H1 (cell line): ENCODE results near the gene ADK. TPM values are rescaled to one million over a fixed set of nuclear protein-coding genes. Genes with fewer than 3 reads are reported as not detected.

Experiments used
- CTCF ChIA-PET: fragments of 300-600 bp; sonication (Branson Sonifier 250); formaldehyde crosslinking; loops from one replicate; lab custom pipeline; 2021; ENCODE audit not compliant: partially characterized antibody; lab: Charles Lee
- POLR2A ChIA-PET: fragments of 300-600 bp; sonication (Branson Sonifier 250); formaldehyde crosslinking; loops from one replicate; lab custom pipeline; 2021; ENCODE audit warnings: inconsistent platforms; ENCODE audit not compliant: partially characterized antibody; lab: Charles Lee
- DNase-seq, 2 experiments: peaks; one replicate each; pipeline versions ENCODE4 v3.0.0 to v3.0.0-alpha.2; 2010 to 2022; ENCODE audit warnings: low spot score in 2 of 2, low read depth in 1 of 2, mixed read lengths in 1 of 2
- FAIRE-seq: peaks from 2 replicates; lab custom pipeline; 2011; peaks lifted over from hg19 to GRCh38; lab: Jason Lieb, UNC
- H2AFZ ChIP-seq: 2 replicates; pipeline ENCODE4 v1.8.1; 2012; ENCODE audit warnings: low read length, inconsistent platforms
- H2AK5ac ChIP-seq: 2 replicates; pipeline ENCODE4 v1.6.1; 2013; ENCODE audit warnings: low read depth, low read length
- H2BK120ac ChIP-seq: replicated peaks from 2 replicates; pipeline ENCODE3; 2013; ENCODE audit warnings: low read depth, low read length, inconsistent platforms
- H2BK12ac ChIP-seq: 2 replicates; pipeline ENCODE4 v1.6.1; 2013; ENCODE audit warnings: low read depth, low read length
- H2BK15ac ChIP-seq: 2 replicates; pipeline ENCODE4 v1.6.1; 2013; ENCODE audit warnings: low read length
- H2BK20ac ChIP-seq: 2 replicates; pipeline ENCODE4 v1.6.1; 2013; ENCODE audit warnings: low read length
- H2BK5ac ChIP-seq: 2 replicates; pipeline ENCODE4 v1.6.1; 2013; ENCODE audit warnings: low read depth, low read length
- H3K14ac ChIP-seq: 2 replicates; pipeline ENCODE4 v1.6.1; 2013; ENCODE audit warnings: inconsistent platforms; ENCODE audit not compliant: insufficient read length
- H3K18ac ChIP-seq: 2 replicates; pipeline ENCODE4 v1.6.1; 2013; ENCODE audit warnings: low read length; ENCODE audit errors: extremely low read depth
- H3K23ac ChIP-seq: 2 replicates; pipeline ENCODE4 v1.6.1; 2013; ENCODE audit warnings: inconsistent platforms; ENCODE audit not compliant: insufficient read length
- H3K23me2 ChIP-seq: 2 replicates; pipeline ENCODE4 v1.6.1; 2013; ENCODE audit warnings: low read depth, low read length
- H3K27ac ChIP-seq: 2 replicates; pipeline ENCODE4 v1.6.1; 2011; ENCODE audit warnings: low read depth, low read length, inconsistent platforms
- H3K27me3 ChIP-seq, 4 experiments: replicated peaks in 1 of 4; 1 replicate in 1 of 4; 2 replicates in 3 of 4; pipeline versions ENCODE4 v1.6.1 to v1.8.1; 2011 to 2013; ENCODE audit warnings: low read length in 3 of 4, mild to moderate bottlenecking in 3 of 4, inconsistent platforms in 2 of 4, mixed read lengths in 2 of 4, moderate library complexity in 1 of 4; ENCODE audit not compliant: control insufficient read depth in 3 of 4, insufficient read depth in 3 of 4; ENCODE audit errors: extremely low read depth in 1 of 4
- H3K36me3 ChIP-seq, 4 experiments: 2 replicates each; pipeline versions ENCODE4 v1.6.1 to v1.8.1; 2011 to 2013; ENCODE audit warnings: mild to moderate bottlenecking in 4 of 4, low read length in 3 of 4, moderate library complexity in 2 of 4, control low read depth in 1 of 4, inconsistent platforms in 1 of 4; ENCODE audit not compliant: insufficient read depth in 4 of 4, control insufficient read depth in 2 of 4
- H3K4ac ChIP-seq: replicated peaks from 2 replicates; pipeline ENCODE3; 2013; ENCODE audit warnings: low read length, low read depth, mixed read lengths, inconsistent platforms; ENCODE audit not compliant: insufficient read length
- H3K4me1 ChIP-seq, 4 experiments: replicated peaks in 1 of 4; 1 replicate in 1 of 4; 2 replicates in 3 of 4; pipeline versions ENCODE4 v1.6.1 to v1.8.1; 2011 to 2013; ENCODE audit warnings: low read length in 3 of 4, inconsistent platforms in 2 of 4, mixed read lengths in 1 of 4; ENCODE audit not compliant: insufficient read depth in 4 of 4, control insufficient read depth in 3 of 4
- H3K4me2 ChIP-seq, 2 experiments: 2 replicates each; pipeline versions ENCODE4 v1.6.1 to v1.8.1; 2011 to 2013; ENCODE audit warnings: low read depth in 2 of 2, low read length in 2 of 2, control low read depth in 1 of 2, inconsistent platforms in 1 of 2, mild to moderate bottlenecking in 1 of 2; ENCODE audit not compliant: insufficient read depth in 1 of 2
- H3K4me3 ChIP-seq, 4 experiments: fragments of 200-600, 300-600 bp in 1 of 4; sonication (generic), shearing (Covaris generic), sonication (Bioruptor Twin) in 1 of 4; 2 replicates each; pipeline versions ENCODE4 v1.5.1 to v1.8.1; 2011 to 2016; ENCODE audit warnings: low read length in 4 of 4, low read depth in 3 of 4, control low read depth in 2 of 4, inconsistent platforms in 2 of 4, mild to moderate bottlenecking in 2 of 4, mixed read lengths in 1 of 4, moderate library complexity in 1 of 4; ENCODE audit not compliant: insufficient read depth in 2 of 4; ENCODE audit errors: extremely low read depth in 1 of 4
- H3K56ac ChIP-seq: replicated peaks from 2 replicates; pipeline ENCODE3; 2013; ENCODE audit warnings: low read depth, mild to moderate bottlenecking, mixed read lengths, low read length, inconsistent platforms; ENCODE audit not compliant: insufficient read length
- H3K79me1 ChIP-seq: 2 replicates; pipeline ENCODE4 v1.6.1; 2013; ENCODE audit warnings: low read depth, low read length, control low read depth
- H3K79me2 ChIP-seq, 2 experiments: 2 replicates each; pipeline versions ENCODE4 v1.6.1 to v1.8.1; 2012 to 2013; ENCODE audit warnings: low read length in 2 of 2, mild to moderate bottlenecking in 2 of 2, inconsistent platforms in 1 of 2; ENCODE audit not compliant: insufficient read depth in 2 of 2, control insufficient read depth in 1 of 2
- H3K9ac ChIP-seq, 4 experiments: replicated peaks in 1 of 4; 1 replicate in 1 of 4; 2 replicates in 3 of 4; pipeline versions ENCODE4 v1.6.1 to v1.8.1; 2011 to 2013; ENCODE audit warnings: low read depth in 3 of 4, low read length in 3 of 4, control low read depth in 2 of 4, mild to moderate bottlenecking in 2 of 4, moderate library complexity in 2 of 4, inconsistent platforms in 1 of 4; ENCODE audit errors: extremely low read depth in 1 of 4
- H3K9me3 ChIP-seq, 2 experiments: 2 replicates each; pipeline versions ENCODE4 v1.6.1 to v1.8.1; 2012 to 2013; ENCODE audit warnings: mild to moderate bottlenecking in 2 of 2, moderate library complexity in 2 of 2, control low read depth in 1 of 2, inconsistent platforms in 1 of 2, low read depth in 1 of 2, low read length in 1 of 2, mixed read lengths in 1 of 2; ENCODE audit not compliant: insufficient read depth in 2 of 2
- H4K20me1 ChIP-seq, 2 experiments: replicated peaks in 1 of 2; 2 replicates each; pipeline versions ENCODE3 to v1.8.1; 2011 to 2013; ENCODE audit warnings: inconsistent platforms in 2 of 2, low read length in 2 of 2, mild to moderate bottlenecking in 1 of 2; ENCODE audit not compliant: insufficient read depth in 2 of 2, control insufficient read depth in 1 of 2
- H4K5ac ChIP-seq: 2 replicates; pipeline ENCODE4 v1.6.1; 2013; ENCODE audit warnings: low read length, low read depth, mixed read lengths, inconsistent platforms; ENCODE audit not compliant: insufficient read length
- H4K8ac ChIP-seq: 2 replicates; pipeline ENCODE4 v1.8.0; 2013; ENCODE audit warnings: mild to moderate bottlenecking, moderate library complexity, low read length, inconsistent platforms; ENCODE audit not compliant: insufficient read depth; ENCODE audit errors: extremely low read depth
- H4K91ac ChIP-seq: replicated peaks from 2 replicates; pipeline ENCODE3; 2013; ENCODE audit warnings: low read length, mixed read lengths, inconsistent platforms; ENCODE audit not compliant: insufficient read length
- BCL11A ChIP-seq, 2 experiments: IDR thresholded peaks; one replicate each; pipeline ENCODE4 v1.6.1; 2011; ENCODE audit warnings: low read depth in 2 of 2, low read length in 2 of 2, mild to moderate bottlenecking in 2 of 2
- CBX8 ChIP-seq: fragments of 300-800, 300-1000 bp; sonication (generic); IDR thresholded peaks from 2 replicates; pipeline ENCODE4 v1.7.1; 2016; ENCODE audit warnings: low read depth, low read length, borderline replicate concordance
- CHD2 ChIP-seq: IDR thresholded peaks from 2 replicates; pipeline ENCODE4 v1.6.1; 2012; ENCODE audit warnings: low read length, improper control_type of control experiment
- CTBP2 ChIP-seq: IDR thresholded peaks from 2 replicates; pipeline ENCODE4 v1.7.0; 2011; ENCODE audit warnings: borderline replicate concordance, mild to moderate bottlenecking, moderate library complexity, mixed read lengths, low read length; ENCODE audit not compliant: insufficient read depth, insufficient read length
- EGR1 ChIP-seq: IDR thresholded peaks from 2 replicates; pipeline ENCODE4 v1.6.1; 2011; ENCODE audit warnings: low read depth, low read length, borderline replicate concordance
- GABPA ChIP-seq: IDR thresholded peaks from 2 replicates; pipeline ENCODE4 v1.6.1; 2011; ENCODE audit warnings: mild to moderate bottlenecking, low read length, moderate library complexity, borderline replicate concordance; ENCODE audit not compliant: insufficient read depth
- JUN ChIP-seq: IDR thresholded peaks from 2 replicates; pipeline ENCODE4 v1.6.1; 2011; ENCODE audit warnings: low read depth, mild to moderate bottlenecking, improper control_type of control experiment, low read length
- KDM4A ChIP-seq: IDR thresholded peaks from one replicate; pipeline ENCODE4 v1.7.1; 2012; ENCODE audit warnings: low read depth, mild to moderate bottlenecking, moderate library complexity, low read length, inconsistent platforms; ENCODE audit not compliant: severe bottlenecking
- PHF8 ChIP-seq: fragments of 200-600 bp; sonication (generic); conservative IDR thresholded peaks from 2 replicates; pipeline ENCODE4 v1.7.1; 2012; ENCODE audit warnings: low read depth, mild to moderate bottlenecking, inconsistent platforms, low read length, moderate library complexity
- POLR2AphosphoS5 ChIP-seq: IDR thresholded peaks from 2 replicates; pipeline ENCODE4 v1.6.1; 2011; ENCODE audit warnings: low read depth, low read length
- POU5F1 ChIP-seq: IDR thresholded peaks from 2 replicates; pipeline ENCODE4 v1.6.1; 2011; ENCODE audit warnings: low read depth, mild to moderate bottlenecking, low read length, moderate library complexity
- SP2 ChIP-seq: IDR thresholded peaks from 2 replicates; pipeline ENCODE4 v1.6.1; 2012; ENCODE audit warnings: mild to moderate bottlenecking, low read length, inconsistent platforms
- SRF ChIP-seq: IDR thresholded peaks from 2 replicates; pipeline ENCODE4 v1.6.1; 2011; ENCODE audit warnings: mild to moderate bottlenecking, low read depth, low read length, moderate library complexity
- SUZ12 ChIP-seq: fragments of 200-600 bp; sonication (generic); IDR thresholded peaks from 2 replicates; pipeline ENCODE4 v1.6.1; 2012; ENCODE audit warnings: mild to moderate bottlenecking, inconsistent platforms, low read length, moderate library complexity, mixed read lengths
- TAF1 ChIP-seq: IDR thresholded peaks from 2 replicates; pipeline ENCODE4 v1.6.1; 2011; ENCODE audit warnings: mild to moderate bottlenecking, low read depth, low read length
- TAF7 ChIP-seq: optimal IDR thresholded peaks from 2 replicates; pipeline ENCODE3; 2011; ENCODE audit warnings: low read depth, mild to moderate bottlenecking, inconsistent platforms, low read length, moderate library complexity, borderline replicate concordance
- WGBS, 2 experiments: shearing (Covaris generic) in 1 of 2; methylation state at CpG; one replicate each; pipeline versions ENCODE4 v1.1.6 to v1.1.7; 2013 to 2015; ENCODE audit warnings: low lambda C conversion rate in 2 of 2, mixed read lengths in 2 of 2, inconsistent platforms in 1 of 2, low coverage in 1 of 2, missing lambda C conversion rate in 1 of 2; ENCODE audit not compliant: insufficient replicate concordance in 2 of 2, insufficient coverage in 1 of 2, insufficient read length in 1 of 2; ENCODE audit errors: extremely low coverage in 1 of 2, missing lambda C conversion rate in 1 of 2; 5-methylcytosine and 5-hydroxymethylcytosine counted together
- polyA plus RNA-seq, 7 experiments: library from polyadenylated mRNA; depleted of rRNA in 3 of 7; stranded (reverse) in 5 of 7; unstranded in 2 of 7; fragments of >200 nt in 5 of 7; fragments of 200-250 nt in 2 of 7; gene quantifications; 1 replicate in 5 of 7; 2 replicates in 1 of 7; 4 replicates in 1 of 7; pipeline versions ENCODE4 v1.2.1 to v1.2.3, GENCODE V29; 2011 to 2013; ENCODE audit warnings: missing spikeins in 2 of 7, mixed read lengths in 2 of 7
- total RNA-seq: library from RNA; stranded (reverse); fragmentation: NEBNext Ultra II Directional; extraction: Animal tissue kit (Norgen Biotek cat#: 25700); gene quantifications from 2 replicates; pipeline ENCODE4 v1.2.1, GENCODE V29; 2021

ADK gene
- total and polyA plus RNA-seq, 2 of the 8 experiments (the other 6 are each of a cell fraction or from before 2014, with no cell fraction given): 12.3 to 42.4 TPM

GRCh38 chr10:74406006-74406405 is 255.0 kb downstream of the ADK start:
- Histone ChIP-seq H3K23ac (no peak overlapping the region), H3K79me1 (no peaks in the 10 kb centered on the region), H2BK20ac (no peak overlapping the region), H2AFZ (no peak overlapping the region), H2BK5ac (no peak overlapping the region), H4K5ac (no peak overlapping the region), H3K23me2 (no peaks in the 10 kb centered on the region), H3K14ac (no peak overlapping the region), H2BK120ac (no peak overlapping the region), H3K4me2 (no peak overlapping the region), H3K18ac (no peak overlapping the region), H2BK12ac (no peak overlapping the region), H3K4me1 (no peaks in the 10 kb centered on the region), H3K27me3 (no peaks in the 10 kb centered on the region), H4K20me1 (no peaks in the 10 kb centered on the region), H4K8ac (no peak overlapping the region), H3K9ac (no peak overlapping the region), H4K91ac (no peak overlapping the region), H3K9me3 (peaks cover 0 to 11% of the 10 kb centered on the region in 2 experiments; a peak in 1 of 4 replicates), H3K56ac (no peak overlapping the region), H3K36me3 (peaks cover 0 to 3% (median 0%) of the 10 kb centered on the region in 4 experiments; a peak in 1 of 8 replicates), H3K4ac (no peak overlapping the region), H2BK15ac (no peak overlapping the region), H3K4me3 (no peak overlapping the region), H3K79me2 (no peaks in the 10 kb centered on the region), H3K27ac (no peak overlapping the region), H2AK5ac (no peak overlapping the region)
- POLR2A ChIA-PET: no interaction called here
- WGBS, 2 experiments: 92% methylated on average over 1 of the region's 1 CpG; no CpG with 5 or more reads in 1 of the 2 experiments
- FAIRE-seq (no peak), DNase-seq (no peak)
- CTCF ChIA-PET: no interaction called here
- no peak for TF ChIP-seq PHF8
- TF ChIP-seq CHD2: no peak
- no peak for TF ChIP-seq TAF7
- no peak for TF ChIP-seq TAF1
- TF ChIP-seq CTBP2: no peak
- TF ChIP-seq SRF: no peak
- TF ChIP-seq EGR1: no peak
- no peak for TF ChIP-seq SUZ12
- TF ChIP-seq BCL11A (IDR thresholded peaks at IDR 0.05; ENCODE audit: low read depth in 2 of 2, low read length in 2 of 2): no peak
- TF ChIP-seq POLR2AphosphoS5: no peak
- TF ChIP-seq SP2: no peak
- TF ChIP-seq POU5F1: no peak
- TF ChIP-seq CBX8: no peak
- TF ChIP-seq KDM4A: no peak
- no peak for TF ChIP-seq GABPA
- TF ChIP-seq JUN: no peak
